GM19452 (cell line): ENCODE measurements around the gene SNRPE.
A peak's percentile ranks its signal among the peaks of the same experiment; 100 is the strongest.
"Not testable (repeated sequence)": the region's sequence is repeated elsewhere in the genome, so short reads cannot be mapped to it uniquely, and the experiment has no call there.

ENCODE experiments used
- ATAC-seq: cut with Tn5 transposase; IDR thresholded peaks from one replicate; pipeline ENCODE4 v1.9.1; 2021; ENCODE audit not compliant: unreplicated experiment

Gene SNRPE

GRCh38 chr1:203861379-203862184 is at the start of gene SNRPE:
SNRPE (plus strand) TSS chr1:203861599; CDS start chr1:203861660, 61 bp downstream.
- ATAC-seq = peak; percentile 97

- no peak for ATAC-seq
Observed at GRCh38 chr1:203813581-203814341, 47.6 kb upstream of the SNRPE start.

- ATAC-seq = no peak
Observed at GRCh38 chr1:203818399-203818798, 43.0 kb upstream of the SNRPE start.

DNA sequence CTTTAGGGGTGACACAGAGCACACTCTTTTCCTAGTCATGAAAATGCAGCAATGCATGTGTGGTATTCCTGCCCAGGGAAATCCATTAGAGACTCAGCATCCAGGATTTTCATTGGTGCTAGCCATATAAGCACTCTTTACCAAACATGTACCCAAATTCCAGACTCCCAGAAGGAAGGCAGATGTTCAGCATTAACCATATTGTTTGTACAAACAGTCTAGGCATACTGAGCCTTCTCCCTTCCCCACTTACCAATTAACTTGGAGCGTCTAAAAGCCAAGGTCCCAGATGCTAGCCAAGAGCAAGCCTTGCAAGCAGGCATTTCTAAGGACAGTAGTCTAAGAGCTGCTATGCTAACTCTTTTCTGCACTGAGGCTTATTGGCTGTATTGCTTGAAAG is 38.1 kb upstream of the SNRPE start:
- ATAC-seq = no peak

DNA sequence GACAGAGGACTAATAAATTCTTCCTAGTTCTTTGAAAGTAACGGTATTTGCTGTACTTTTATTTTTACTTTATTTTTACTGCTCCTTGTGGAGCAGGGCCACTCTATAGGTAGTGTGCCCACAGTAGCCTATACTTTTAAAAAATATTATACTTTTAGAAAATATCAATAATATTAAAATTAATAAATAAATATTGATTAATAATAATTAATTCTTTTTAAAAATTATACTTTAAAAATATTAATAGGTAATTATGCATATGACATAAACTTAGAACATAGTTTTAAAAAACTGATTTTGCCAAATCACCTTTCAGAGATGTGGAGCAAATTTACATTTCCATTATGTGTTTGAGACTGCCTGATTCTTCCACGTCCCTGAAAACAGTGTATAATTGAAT is 35.2 kb upstream of the SNRPE start:
- ATAC-seq = no peak

GRCh38 chr1:203828002-203828401 is 33.4 kb upstream of the SNRPE start:
- ATAC-seq = no peak

- ATAC-seq = no peak
Observed at GRCh38 chr1:203828503-203828902, 32.9 kb upstream of the SNRPE start.

GRCh38 chr1:203829247-203829646 is 32.2 kb upstream of the SNRPE start:
- ATAC-seq = not testable (repeated sequence)

- ATAC-seq = no peak
Observed at GRCh38 chr1:203835476-203835875, 25.9 kb upstream of the SNRPE start.

DNA sequence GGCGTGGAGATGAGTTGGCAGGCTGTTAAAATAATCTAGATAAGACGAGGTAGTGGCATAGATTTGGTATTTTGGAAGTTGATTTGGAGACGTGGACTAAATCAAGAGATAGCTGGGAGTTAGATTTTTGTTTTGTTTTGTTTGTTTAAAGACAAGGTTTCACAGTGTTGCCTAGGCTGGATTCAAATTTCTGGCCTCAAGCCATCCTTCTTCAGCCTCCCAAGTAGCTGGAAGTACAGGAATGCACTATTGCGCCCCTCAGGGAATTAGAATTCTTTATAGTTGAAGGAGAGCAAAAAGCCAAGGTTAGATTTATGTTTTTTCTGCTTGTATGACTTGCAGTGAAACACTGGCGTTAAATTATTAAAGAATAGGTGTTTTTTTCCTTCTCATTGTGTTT is 22.3 kb upstream of the SNRPE start:
- no peak for ATAC-seq

- ATAC-seq = no peak
Observed at GRCh38 chr1:203840208-203840808, 21.1 kb upstream of the SNRPE start.

DNA sequence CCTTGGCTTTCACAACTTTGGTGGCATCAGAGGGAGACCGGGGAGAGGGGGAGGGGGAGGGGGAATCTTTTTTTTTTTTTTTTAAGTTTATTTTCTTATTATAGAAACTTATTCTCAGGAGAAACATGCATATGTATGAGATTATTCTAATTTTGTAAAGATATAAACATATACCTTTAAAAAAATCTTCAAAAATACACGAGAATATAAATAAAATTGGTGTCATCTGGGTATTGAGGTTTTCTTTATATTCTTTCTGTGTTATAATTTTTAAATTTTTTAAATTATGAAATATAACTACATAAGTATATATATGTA is 18.9 kb upstream of the SNRPE start:
- ATAC-seq = no peak

DNA sequence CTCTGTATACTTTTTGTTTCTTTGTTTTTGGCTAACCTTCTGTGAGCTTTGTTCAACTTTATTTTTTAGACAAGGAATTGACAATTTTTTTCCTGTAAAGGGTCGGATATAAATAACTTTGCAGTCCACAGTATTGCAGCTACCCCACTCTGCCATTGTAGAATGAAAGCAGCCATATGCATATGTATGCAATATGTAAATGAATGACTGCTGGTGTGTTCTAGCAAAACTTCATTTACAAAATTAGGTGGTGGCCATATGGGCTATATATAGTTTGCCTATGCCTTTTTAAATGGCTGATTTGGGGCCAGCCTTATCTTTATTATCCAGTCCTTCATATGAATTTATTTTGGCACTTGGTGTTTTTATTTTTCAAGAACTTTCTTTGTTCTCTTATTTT is 18.0 kb upstream of the SNRPE start:
- no peak for ATAC-seq

DNA sequence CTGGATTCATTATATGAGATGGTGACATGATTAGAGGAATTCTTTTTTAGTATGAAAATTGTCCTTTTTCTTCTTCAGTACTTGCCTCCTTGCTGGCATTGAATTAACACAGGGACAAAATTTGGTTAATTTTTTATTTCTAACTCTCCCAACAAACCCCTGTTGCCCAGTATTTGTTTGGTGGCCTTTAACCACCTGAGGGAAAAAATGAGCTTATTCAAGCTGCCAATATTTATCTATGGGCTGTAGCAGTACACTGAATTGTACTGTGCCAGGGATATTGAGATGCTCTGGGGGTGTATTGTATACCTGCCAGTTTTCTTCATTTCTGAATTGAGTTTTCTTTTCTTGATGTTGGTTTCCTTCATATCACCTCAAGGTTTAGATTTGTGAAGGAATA is 8.3 kb upstream of the SNRPE start:
- ATAC-seq = not testable (repeated sequence)

GRCh38 chr1:203858055-203858454 is 3.3 kb upstream of the SNRPE start:
- no peak for ATAC-seq

- no peak for ATAC-seq
Observed at GRCh38 chr1:203858975-203859374, 2.4 kb upstream of the SNRPE start.

DNA sequence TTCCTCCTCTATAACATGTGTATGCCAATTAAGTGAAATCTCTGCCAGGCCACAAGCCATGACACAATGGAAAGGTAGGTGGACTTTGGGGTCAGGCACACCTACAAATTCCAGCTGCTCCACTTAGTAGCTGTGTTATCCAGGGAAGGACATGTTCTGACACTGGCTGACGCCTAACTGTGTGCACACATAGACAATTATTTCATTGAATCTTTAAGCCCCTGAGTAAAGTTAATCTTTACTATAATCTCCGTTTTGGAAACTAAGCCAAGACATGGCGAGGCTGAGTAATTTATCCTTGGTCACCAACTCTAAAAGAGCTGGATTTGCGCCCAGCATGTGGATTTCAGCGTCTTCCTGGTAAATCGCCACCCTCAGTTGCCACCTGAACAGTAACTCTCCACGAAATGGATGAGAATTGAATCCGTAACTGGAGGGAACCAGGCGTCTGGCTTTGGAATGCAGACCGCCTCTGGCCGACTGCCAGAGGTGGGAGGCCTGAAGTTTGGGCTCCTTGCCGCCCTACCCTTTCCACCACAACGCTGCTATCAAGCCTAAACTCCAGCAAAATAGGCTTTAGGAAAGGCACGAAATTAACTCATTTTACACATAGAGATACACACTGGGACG is 888 bp upstream of the SNRPE start:
- no peak for ATAC-seq

GRCh38 chr1:203867802-203868201 is 6.4 kb downstream of the SNRPE start:
- ATAC-seq = no peak

GRCh38 chr1:203870245-203870644 is 8.8 kb downstream of the SNRPE start:
- no peak for ATAC-seq

DNA sequence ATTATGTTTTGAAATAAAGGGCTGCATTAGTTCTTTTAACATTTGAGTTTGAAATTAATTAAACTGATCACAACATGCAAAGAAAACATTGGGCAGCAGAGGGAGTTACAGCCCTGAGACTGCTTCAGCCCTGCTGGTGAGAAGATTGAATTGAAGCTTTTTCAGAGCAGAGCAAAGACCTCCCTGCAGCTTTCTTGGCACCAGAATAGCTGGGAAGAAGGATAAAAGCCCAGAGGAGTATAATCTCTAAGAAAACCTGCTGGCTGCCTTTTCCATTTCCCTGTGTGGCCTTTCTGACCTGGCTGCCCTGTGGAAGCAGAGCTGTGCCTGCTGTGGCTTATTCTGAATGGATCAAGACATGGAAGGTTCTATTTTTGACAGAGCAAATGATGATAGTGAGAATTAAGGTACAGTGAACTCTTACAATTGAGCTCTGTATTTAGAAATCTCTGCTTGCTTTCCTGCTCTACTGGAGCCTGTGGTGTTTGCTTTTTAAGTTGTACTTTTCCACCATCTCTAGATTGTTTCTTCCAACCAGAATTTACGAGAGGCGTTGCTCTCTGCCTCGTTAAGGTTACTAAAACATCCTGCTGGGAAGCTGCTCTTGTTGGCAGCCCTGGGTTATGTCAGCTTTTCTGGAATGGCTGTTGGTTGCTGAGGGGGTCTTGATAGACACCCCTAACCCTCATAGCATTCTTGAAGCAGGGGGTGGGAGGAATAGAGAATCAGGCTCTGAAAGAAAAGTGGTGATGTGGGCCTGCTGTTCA is 9.9 kb downstream of the SNRPE start:
- no peak for ATAC-seq

DNA sequence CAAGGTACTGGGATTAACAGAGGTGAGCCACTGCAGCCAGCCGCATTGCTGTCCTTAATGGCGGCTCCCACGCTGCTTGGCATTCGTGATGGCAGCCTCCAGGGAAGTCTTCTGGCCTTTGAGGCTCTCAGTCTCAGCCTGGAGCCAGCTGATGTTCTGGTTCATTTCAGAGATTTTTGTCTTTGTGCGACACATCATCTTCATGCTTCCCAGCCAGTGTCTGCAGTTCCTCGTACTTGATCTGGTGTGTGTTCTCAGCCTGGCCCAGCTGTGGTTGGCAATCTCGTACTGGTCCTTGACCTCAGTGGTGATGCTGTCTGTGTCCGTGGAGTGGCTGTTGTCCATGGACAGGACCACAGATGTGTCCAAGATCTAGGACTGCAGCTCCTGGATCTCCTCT is 11.7 kb downstream of the SNRPE start:
- no peak for ATAC-seq
